NCI-H2196 (cell line): ENCODE data around the gene PDLIM7.

Source experiments
- DNase-seq: peaks from one replicate; lab custom pipeline; 2025; ENCODE audit not compliant: unreplicated experiment; lab: John Stamatoyannopoulos, UW

The PDLIM7 gene

GRCh38 chr5:177458912-177459350 is 38.5 kb downstream of the PDLIM7 start:
- peak; percentile 41 for DNase-seq

- DNase-seq, result no peak
These were observed 39.3 kb downstream of the PDLIM7 start for GRCh38 chr5:177457852-177458681.

GRCh38 chr5:177456976-177457851 is 40.2 kb downstream of the PDLIM7 start:
- peak; percentile 98 for DNase-seq

- no peak for DNase-seq
These were observed 40.8 kb downstream of the PDLIM7 start for GRCh38 chr5:177456591-177456964.

GRCh38 chr5:177455661-177456590 is 41.5 kb downstream of the PDLIM7 start:
- peak; percentile 93 for DNase-seq

GRCh38 chr5:177455036-177455660 is 42.3 kb downstream of the PDLIM7 start:
- DNase-seq, result peak; percentile 93

- DNase-seq, result peak; percentile 93
These were observed 42.9 kb downstream of the PDLIM7 start for GRCh38 chr5:177454397-177455035.

GRCh38 chr5:177453852-177454396 is 43.5 kb downstream of the PDLIM7 start:
- no peak for DNase-seq

GRCh38 chr5:177452688-177453638 is 44.4 kb downstream of the PDLIM7 start:
- no peak for DNase-seq

GRCh38 chr5:177450667-177451424 is 46.6 kb downstream of the PDLIM7 start:
- no peak for DNase-seq

GRCh38 chr5:177449140-177450061 is 48.0 kb downstream of the PDLIM7 start:
- DNase-seq, result no peak

- DNase-seq, result no peak
These were observed 49.0 kb downstream of the PDLIM7 start for GRCh38 chr5:177448244-177448950.

GRCh38 chr5:177447611-177448243 is 49.7 kb downstream of the PDLIM7 start:
- peak; percentile 83 for DNase-seq

GRCh38 chr5:177447066-177447610 is 50.3 kb downstream of the PDLIM7 start:
- peak; percentile 83 for DNase-seq
